ENCODE measurements around the gene BIRC3. TPM values are rescaled to one million over a fixed set of nuclear protein-coding genes. Genes with fewer than 3 reads are reported as not detected.

BIRC3 gene
- total RNA-seq, 1 donor from 2014 or later, result not detected

DNA sequence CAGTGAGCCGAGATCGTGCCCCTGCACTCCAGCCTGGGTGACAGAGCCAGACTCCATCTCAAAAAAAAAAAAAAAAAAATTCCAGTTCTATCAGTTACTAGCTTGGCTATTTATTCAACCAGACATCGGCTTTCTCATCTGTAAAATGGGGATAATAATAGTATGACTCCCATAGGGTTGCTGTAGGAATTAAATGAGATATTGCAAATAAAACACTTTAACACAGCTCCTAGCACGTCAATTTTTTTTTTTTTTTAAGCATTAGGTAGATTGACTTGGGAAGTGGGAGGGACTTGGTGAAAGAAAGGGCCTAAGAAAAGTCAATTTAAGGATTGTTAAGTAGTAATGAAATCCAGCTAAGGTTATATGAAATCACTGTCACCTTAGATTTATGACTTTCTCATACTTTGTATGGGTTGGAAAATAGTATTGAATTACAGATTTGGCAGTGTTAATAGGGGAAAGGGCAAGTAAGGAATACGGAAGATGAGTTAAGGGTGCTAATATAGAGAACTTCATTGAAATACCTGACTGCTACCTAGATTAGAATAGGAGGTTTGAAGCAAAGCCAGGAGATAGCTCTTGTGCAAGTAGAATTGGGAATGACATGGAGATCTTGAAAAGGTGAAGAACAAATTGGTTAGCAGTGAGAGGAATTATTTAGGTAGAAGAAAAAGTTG lies 58.6 kb downstream of the BIRC3 start:
- Mint-ChIP-seq H3K4me1 (ENCODE audit: low read depth, unreplicated experiment) (peaks cover 3% of the 10 kb centered on the region), H3K36me3 (ENCODE audit: unreplicated experiment) (peaks cover 4% of the 10 kb centered on the region), H3K9me3 (ENCODE audit: unreplicated experiment) (no peaks in the 10 kb centered on the region), H3K27me3 (ENCODE audit: unreplicated experiment) (no peaks in the 10 kb centered on the region), H3K27ac (ENCODE audit: unreplicated experiment) (no peak overlapping the region), H3K4me3 (ENCODE audit: unreplicated experiment) (no peak overlapping the region)
- TF ChIP-seq, protein P1, sequence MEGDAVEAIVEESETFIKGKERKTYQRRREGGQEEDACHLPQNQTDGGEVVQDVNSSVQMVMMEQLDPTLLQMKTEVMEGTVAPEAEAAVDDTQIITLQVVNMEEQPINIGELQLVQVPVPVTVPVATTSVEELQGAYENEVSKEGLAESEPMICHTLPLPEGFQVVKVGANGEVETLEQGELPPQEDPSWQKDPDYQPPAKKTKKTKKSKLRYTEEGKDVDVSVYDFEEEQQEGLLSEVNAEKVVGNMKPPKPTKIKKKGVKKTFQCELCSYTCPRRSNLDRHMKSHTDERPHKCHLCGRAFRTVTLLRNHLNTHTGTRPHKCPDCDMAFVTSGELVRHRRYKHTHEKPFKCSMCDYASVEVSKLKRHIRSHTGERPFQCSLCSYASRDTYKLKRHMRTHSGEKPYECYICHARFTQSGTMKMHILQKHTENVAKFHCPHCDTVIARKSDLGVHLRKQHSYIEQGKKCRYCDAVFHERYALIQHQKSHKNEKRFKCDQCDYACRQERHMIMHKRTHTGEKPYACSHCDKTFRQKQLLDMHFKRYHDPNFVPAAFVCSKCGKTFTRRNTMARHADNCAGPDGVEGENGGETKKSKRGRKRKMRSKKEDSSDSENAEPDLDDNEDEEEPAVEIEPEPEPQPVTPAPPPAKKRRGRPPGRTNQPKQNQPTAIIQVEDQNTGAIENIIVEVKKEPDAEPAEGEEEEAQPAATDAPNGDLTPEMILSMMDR (IDR thresholded peaks at IDR 0.05; ENCODE audit: partially characterized antibody, unreplicated experiment), result no peak
- no peak for DNase-seq

DNA sequence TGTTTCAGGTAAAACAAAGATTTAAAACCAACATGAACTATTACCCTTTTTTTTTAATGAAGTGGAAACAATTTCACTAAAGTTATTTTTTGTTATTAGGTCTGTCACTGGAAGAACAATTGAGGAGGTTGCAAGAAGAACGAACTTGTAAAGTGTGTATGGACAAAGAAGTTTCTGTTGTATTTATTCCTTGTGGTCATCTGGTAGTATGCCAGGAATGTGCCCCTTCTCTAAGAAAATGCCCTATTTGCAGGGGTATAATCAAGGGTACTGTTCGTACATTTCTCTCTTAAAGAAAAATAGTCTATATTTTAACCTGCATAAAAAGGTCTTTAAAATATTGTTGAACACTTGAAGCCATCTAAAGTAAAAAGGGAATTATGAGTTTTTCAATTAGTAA lies 60.6 kb downstream of the BIRC3 start:
- TF ChIP-seq, protein P1 (IDR thresholded peaks at IDR 0.05; ENCODE audit: partially characterized antibody, unreplicated experiment), result no peak
- H3K36me3 Mint-ChIP-seq (ENCODE audit: unreplicated experiment), result no peaks in the 10 kb centered on the region
- no peaks in the 10 kb centered on the region for H3K9me3 Mint-ChIP-seq (ENCODE audit: unreplicated experiment)
- H3K27me3 Mint-ChIP-seq (ENCODE audit: unreplicated experiment), result no peaks in the 10 kb centered on the region
- no peak overlapping the region for H3K27ac Mint-ChIP-seq (ENCODE audit: unreplicated experiment)
- DNase-seq, result no peak
- peaks cover 3% of the 10 kb centered on the region for H3K4me1 Mint-ChIP-seq (ENCODE audit: low read depth, unreplicated experiment)
- H3K4me3 Mint-ChIP-seq (ENCODE audit: unreplicated experiment), result no peak overlapping the region

DNA sequence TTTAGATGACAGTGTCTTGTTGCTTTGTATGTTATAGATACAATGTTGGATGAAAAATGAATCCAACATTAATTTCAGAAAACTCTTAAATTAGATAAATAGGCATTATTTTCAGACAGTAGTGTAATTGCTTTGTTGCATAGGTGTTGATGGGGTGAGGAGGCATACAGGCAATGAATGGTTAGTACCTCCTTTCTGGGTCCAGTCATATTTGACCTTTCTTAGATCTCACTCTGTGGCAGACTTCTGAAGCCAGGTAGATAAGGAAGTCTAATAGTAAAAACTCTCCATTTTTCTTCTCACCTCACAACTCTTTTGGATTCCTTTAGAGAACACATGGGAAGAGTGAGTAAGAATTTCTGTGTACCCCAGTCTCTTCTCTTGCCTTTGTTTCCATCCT lies 61.5 kb downstream of the BIRC3 start:
- DNase-seq, result no peak
- Mint-ChIP-seq H3K4me3 (ENCODE audit: unreplicated experiment) (no peak overlapping the region), H3K9me3 (ENCODE audit: unreplicated experiment) (no peaks in the 10 kb centered on the region), H3K4me1 (ENCODE audit: low read depth, unreplicated experiment) (peaks cover 3% of the 10 kb centered on the region), H3K27me3 (ENCODE audit: unreplicated experiment) (no peaks in the 10 kb centered on the region), H3K36me3 (ENCODE audit: unreplicated experiment) (no peaks in the 10 kb centered on the region), H3K27ac (ENCODE audit: unreplicated experiment) (no peak overlapping the region)
- TF ChIP-seq, protein P1 (IDR thresholded peaks at IDR 0.05; ENCODE audit: partially characterized antibody, unreplicated experiment), result no peak

DNA sequence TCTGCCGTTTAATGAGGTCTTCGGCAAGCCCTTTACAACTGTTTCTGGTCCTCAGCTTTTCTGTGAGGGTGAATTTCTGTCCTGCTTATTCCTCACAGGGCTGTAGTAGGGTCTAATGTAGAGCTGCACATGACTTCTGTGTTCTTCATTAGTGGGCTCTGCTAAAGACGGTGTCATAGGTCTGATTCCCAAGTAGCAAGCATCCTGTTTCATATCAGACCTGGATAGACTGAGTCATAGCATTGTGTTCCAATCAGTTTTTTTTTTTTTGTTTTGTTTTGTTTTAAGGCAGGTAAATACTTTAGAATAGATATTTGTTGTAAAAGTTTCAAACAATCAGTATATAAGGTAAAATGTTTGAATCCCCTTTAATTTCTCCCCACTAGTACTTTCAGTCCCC lies 65.1 kb downstream of the BIRC3 start:
- Mint-ChIP-seq H3K36me3 (ENCODE audit: unreplicated experiment) (no peaks in the 10 kb centered on the region), H3K4me1 (ENCODE audit: low read depth, unreplicated experiment) (no peaks in the 10 kb centered on the region), H3K4me3 (ENCODE audit: unreplicated experiment) (no peak overlapping the region), H3K27ac (ENCODE audit: unreplicated experiment) (no peak overlapping the region), H3K9me3 (ENCODE audit: unreplicated experiment) (no peaks in the 10 kb centered on the region), H3K27me3 (ENCODE audit: unreplicated experiment) (no peaks in the 10 kb centered on the region)
- TF ChIP-seq, protein P1 (IDR thresholded peaks at IDR 0.05; ENCODE audit: partially characterized antibody, unreplicated experiment), result no peak
- no peak for DNase-seq

DNA sequence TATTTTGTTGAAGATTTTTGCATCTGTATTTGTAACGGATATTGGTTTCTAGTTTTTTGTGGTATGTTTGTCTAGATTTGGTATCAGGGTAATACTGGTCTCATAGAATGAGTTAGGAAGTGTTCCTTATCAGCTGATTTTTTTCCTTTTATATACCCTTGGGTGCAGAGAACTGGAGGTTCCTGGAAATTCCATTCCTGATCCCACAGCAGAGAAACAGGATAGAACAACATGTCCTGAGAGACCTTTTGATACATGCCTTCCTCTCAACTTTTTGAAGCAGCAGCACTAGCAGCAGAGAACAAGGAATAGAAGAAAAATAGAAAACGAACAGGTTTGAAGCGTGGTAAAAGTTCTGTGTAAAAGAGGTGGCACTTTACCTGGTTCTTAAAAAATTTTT lies 66.6 kb downstream of the BIRC3 start:
- TF ChIP-seq, protein P1 (IDR thresholded peaks at IDR 0.05; ENCODE audit: partially characterized antibody, unreplicated experiment), result no peak
- no peak overlapping the region for H3K4me3 Mint-ChIP-seq (ENCODE audit: unreplicated experiment)

More for the DNA sequence above, 66.6 kb downstream of the BIRC3 start:
- Mint-ChIP-seq H3K36me3 (ENCODE audit: unreplicated experiment) (no peaks in the 10 kb centered on the region), H3K27me3 (ENCODE audit: unreplicated experiment) (no peaks in the 10 kb centered on the region), H3K4me1 (ENCODE audit: low read depth, unreplicated experiment) (no peaks in the 10 kb centered on the region), H3K27ac (ENCODE audit: unreplicated experiment) (no peak overlapping the region), H3K9me3 (ENCODE audit: unreplicated experiment) (no peaks in the 10 kb centered on the region)
- no peak for DNase-seq

All from glutamatergic neuron (in vitro differentiated cells).